ENCODE measurements around the gene ATRNL1.
"Not testable (repeated sequence)": the region's sequence is repeated elsewhere in the genome, so short reads cannot be mapped to it uniquely, and the experiment has no call there.

ATRNL1 gene

DNA sequence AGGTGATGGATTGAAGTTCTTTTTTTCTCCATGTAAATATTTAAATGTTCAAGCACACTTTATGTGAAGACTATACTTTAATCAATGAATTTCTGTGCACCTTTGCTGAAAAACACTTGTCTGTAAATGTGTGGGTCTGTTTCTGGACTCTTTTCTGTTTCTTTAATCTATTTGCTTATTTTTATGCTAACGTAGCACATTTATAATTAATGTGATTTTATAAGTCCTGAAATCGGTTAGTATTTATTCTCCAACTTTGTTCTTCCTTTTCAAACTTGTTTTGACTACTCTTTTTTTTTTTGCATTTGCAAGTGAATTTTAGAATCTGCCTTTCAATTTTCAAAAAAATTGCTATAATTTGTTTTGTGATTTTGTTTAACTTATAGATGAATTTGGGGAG, 334.4 kb downstream of the ATRNL1 start:
- no peak for DNase-seq

DNA sequence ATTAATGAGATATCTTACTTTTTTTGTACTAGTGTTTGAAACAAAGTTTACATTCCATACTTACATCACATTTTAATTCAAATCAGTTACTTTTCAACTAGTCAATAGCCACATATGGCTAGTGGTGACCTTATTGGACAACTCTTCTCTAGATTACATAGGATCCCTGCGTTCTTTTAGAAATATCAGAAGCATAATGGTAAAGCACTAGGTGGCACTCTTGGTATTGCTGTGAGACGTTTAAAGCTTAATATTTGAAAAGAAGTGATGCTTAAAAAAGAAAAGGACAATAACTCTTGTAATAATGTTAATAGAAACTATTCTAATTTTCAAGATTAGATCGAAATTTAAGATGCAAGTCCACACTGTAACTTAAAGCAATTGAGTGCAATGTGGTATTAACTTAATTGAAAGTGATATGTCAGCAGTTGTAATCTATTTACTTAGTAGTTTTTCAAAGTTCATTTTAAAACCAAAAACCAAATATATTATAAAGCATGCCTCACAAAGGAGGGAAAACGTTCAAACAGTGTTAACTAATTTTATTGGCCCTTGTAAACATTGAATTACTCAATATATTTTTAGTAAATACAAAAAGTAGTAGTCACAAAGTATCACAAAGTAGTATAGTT, 339.1 kb downstream of the ATRNL1 start:
- DNase-seq = no peak

DNA sequence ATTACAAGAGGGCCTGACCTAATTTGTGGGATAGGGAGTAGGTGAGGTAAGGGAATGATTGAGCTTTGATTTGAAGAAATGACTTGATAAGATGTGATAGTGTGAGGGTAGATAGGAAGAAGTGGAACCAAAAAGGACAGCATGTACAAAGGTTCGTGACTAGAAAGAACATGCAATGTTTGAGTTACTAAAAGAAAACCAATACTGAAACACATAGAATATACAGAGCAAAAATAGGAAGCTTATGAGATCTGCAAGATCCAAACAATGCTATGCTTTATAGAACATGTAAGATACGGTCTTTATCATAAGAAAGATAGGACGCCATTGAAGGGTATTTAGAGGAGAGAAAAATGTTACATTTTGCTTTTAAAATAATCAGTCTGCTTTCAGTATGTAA, 343.8 kb downstream of the ATRNL1 start:
- no peak for DNase-seq

DNA sequence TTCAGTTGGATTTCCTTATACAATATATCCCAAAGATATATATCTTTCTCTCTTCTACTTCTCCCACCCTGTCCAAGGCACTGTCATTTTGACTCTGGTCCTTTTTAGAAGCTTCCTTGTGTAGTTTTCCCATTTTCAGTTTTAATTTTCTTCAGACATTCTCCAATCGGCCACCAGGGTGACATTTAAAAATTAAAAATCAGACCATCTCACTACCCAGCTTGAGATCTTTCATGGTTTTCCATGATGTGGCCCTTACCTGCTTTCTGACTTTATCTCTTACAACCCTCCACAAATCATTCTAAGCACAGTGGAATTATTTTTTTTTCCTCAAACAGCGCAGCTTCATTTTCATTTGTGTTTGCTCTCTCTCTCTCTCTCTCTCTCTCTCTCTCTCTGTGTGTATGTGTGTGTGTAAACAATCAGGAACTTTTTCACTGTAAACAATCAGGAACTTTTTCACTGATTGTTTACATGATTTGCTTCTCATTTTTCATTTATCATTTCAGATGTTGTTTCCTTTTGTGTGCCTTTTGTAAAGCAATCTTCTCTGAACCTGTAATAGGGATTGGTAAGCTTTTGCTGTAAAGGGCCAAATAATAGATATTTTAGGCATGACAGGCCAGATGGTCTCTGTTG, 348.9 kb downstream of the ATRNL1 start:
- no peak for DNase-seq

DNA sequence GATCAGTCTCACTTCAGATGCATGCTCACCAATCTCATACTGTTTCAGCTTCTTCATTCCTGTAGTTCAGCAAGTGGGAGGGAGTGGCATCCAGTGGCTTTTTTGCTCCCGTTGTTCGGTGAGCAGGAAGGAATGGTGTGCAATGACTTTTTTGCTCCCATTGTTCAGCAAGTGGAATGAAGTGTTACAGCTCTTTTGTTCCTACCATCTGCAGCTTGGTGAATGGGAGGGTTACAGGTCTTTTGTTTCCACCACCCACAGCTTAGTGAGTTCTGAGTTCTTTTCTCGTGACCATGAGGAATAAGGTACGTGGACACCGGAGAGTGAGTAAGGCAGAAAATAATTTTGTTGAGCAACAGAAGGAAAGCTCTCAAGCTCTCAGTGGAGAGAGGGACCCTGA, 363.6 kb downstream of the ATRNL1 start:
- DNase-seq = no peak

DNA sequence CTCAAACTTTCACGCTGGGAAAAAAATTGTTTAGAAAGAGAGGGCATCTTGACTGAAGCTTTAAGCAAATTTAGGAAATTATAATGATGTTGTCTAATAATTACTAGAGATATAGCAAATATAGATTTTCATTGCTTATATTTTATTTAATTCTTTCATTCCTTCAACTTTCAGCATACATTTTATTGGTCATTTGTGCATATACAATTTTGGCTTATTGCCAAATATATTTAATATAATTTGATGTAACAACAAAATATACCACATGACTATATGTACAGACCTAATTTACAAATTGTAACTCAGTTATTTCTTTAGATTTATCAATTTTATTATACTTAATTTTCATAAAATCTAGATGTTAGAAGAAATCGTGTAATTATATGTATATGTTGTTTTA, 390.1 kb downstream of the ATRNL1 start:
- no peak for DNase-seq

DNA sequence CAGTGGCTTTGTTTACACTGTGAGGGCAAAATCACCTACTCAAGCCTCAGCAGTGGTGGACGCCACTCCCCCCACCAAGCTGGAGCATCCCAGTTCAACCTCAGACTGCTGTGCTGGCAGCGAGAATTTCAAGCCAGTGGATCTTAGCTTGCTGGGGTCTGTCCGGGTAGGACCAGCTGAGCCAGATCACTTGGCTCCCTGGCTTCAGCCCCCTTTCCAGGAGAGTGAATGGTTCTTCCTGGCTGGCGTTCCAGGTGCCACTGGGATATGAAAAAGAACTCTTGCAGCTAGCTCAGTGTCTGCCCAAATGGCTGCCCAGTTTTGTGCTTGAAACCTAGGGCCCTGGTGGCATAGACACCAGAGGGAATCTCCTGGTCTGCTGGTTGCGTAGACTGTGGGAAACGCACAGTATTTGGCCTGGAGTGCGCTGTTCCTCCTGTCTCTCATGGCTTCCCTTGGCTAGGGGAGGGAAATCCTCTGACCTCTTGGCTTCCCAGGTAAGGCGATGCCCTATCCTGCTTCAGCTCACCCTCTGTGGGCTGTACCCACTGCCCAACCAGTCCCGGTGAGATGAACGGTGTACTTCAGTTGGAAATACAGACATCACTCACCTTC, 398.5 kb downstream of the ATRNL1 start:
- DNase-seq = no peak

DNA sequence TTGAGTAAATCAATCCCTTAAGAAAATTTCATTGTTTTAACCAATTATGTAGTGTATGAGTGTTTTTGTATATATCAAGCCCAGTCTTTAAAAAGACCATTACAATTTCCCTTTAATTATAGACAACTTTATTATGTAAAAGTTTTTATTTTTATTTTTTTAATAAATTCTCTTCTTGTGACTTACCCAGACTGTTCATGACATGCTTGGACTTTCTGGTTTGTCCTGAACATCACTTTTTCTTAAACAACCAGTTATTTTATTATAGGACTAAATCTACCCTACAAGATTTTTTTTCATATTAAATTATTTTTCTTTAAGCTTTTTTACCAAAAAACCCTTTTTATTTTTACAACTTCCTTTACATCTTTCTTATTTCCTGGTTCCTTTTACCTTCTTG, 410.4 kb downstream of the ATRNL1 start:
- DNase-seq = no peak

DNA sequence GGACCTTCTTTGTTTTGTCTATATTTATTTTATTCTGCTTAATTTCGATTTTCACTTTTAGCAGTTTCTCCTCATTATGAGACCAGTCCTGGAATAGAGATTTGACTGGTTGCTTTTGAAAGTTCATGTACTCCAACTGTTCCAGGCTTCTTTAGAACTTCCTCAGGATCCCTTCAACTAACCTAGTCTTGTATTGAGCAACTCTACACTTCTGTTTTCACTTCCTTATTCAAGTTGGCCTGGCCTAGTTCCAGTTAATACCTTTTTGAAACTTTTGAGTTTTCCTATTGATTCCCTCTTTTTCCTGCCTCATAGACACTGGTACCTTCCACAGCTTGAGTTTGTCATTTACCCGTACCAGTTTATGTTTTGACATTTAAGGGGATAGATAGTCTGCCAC, 421.7 kb downstream of the ATRNL1 start:
- no peak for DNase-seq

DNA sequence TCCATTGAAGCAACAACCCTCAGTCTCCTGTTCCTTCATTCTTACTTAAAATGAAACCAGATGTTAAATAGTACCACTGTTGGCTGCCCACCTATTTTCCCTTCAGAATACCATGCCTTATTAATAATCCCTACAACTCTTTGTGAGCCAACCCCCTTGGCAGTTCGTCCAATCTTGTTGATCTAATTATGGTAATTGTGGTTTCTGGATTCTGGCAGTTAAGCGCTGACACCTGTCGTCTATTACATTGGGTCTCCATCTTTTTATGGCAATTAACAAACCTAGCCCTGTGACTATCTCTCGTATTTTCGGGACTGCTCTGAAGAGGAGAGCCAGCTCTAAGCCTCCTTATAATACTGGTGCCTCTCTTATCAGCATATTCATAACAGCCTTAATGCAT, 432.0 kb downstream of the ATRNL1 start:
- no peak for DNase-seq

DNA sequence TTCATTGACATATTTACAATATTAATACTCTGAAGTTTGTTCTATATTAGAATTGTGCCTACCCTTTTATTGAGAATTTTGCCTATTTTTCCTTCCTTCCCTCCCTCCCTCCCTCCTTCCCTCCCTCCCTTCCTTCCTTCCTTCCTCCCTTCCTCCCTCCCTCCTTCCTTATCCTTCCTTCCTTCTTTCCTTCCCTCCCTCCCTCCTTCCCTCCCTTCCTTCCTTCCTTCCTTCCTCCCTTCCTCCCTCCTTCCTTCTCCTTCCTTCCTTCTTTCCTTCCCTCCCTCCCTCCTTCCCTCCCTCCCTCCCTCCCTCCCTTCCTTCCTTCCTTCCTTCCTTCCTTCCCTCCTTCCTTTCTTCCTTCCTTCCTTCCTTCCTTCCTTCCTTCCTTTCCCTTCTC, 434.5 kb downstream of the ATRNL1 start:
- DNase-seq = not testable (repeated sequence)

DNA sequence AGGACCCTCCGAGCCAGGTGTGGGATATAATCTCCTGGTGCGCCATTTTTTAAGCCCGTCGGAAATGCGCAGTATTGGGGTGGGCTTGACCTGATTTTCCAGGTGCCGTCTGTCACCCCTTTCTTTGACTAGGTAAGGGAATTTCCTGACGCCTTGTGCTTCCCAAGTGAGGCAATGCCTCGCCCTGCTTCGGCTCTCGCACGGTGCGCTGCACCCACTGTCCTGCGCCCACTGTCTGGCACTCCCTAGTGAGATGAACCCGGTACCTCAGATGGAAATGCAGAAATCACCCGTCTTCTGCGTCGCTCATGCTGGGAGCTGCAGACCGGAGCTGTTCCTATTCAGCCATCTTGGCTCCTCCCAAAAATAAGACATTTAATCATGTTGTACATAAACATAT, 443.2 kb downstream of the ATRNL1 start:
- not testable (repeated sequence) for DNase-seq

DNA sequence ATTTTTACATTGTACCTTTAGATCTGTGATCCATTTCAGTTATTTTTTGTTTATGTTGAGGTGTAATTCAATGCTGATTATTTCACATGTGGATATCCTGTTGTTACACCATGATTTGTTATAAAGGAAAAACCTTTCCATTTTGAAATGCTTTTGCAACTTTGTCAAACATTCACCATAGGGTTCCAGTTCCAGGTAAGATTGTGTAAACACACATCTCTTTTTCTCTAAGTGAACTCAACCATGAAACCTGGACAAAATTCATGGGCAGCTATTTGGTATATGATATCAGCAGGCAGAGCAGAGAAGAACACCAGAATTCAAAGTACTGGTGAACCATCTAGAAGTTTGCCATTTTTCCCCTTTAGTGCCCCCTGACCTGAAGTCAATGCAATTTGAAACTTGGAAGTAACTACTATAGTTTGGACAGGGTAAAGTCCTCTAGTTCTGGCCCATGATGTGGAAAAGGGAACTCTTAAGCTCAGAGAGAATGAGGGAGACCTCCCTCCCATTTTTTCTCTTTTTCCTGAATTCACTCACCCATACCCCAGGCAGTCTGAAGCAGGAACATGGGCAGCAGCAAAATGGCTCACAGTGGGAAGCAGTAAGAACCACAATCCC, 446.1 kb downstream of the ATRNL1 start:
- no peak for DNase-seq

DNA sequence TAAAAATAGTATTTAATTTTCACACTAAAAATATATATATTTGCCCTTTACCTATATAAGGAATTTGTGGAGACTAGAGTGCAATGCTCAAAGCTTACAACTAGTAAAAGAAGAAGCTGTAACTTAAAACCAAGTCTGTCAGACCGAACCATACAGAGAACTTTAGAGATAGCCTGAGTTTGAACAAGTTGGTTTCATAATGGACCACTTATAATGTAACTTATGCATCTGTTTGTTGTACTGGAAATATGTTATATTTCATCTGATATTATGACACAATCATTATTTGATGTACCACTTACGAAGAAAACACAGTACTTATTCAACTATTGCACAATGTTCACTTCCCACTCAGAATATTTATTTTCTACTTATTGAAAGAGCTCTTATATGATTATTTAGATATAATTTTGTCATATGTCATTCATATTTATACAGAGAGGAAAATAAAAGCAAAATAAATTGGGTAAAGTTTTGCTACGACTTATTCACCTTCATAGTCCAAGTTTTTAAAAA, 462.8 kb downstream of the ATRNL1 start:
- no peak for DNase-seq

DNA sequence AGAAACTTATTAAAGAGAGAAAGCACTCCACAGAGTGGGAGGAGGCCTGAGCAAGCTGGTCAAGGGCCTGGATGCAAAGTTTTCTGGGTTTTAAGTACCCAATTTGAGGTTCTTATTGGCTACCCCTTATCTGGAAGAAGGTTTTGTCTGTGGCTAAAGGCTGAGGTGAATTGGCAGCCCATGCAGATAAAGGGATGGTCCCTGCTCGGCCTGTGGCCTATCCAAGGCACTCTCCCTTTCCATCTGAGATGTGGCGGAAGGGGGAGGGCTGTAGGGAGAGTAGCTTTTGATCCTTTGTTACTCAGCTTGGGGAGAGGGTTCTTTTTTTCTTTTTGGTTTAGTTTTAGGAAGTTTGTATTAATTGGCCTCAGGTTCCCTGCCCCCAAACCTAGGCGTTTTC, 465.1 kb downstream of the ATRNL1 start:
- DNase-seq = no peak

DNA sequence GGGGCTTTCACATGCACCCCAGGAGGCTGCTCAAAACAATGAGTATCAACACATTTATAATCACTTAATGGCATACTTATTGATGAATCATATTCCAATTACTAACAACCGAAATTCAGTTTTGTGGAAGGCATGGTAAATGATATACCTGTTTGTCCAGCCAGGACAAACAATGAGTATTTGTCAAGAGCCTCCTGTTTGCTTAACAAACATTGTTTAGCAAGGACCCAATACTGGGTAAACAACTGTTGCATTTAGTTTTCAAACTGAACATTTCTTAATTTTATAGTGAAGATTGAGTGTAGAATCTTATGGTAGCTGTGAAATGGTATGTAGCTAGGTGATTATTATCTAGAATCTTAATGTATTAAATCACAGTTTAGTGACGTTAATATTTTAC, 473.7 kb downstream of the ATRNL1 start:
- DNase-seq = no peak

DNA sequence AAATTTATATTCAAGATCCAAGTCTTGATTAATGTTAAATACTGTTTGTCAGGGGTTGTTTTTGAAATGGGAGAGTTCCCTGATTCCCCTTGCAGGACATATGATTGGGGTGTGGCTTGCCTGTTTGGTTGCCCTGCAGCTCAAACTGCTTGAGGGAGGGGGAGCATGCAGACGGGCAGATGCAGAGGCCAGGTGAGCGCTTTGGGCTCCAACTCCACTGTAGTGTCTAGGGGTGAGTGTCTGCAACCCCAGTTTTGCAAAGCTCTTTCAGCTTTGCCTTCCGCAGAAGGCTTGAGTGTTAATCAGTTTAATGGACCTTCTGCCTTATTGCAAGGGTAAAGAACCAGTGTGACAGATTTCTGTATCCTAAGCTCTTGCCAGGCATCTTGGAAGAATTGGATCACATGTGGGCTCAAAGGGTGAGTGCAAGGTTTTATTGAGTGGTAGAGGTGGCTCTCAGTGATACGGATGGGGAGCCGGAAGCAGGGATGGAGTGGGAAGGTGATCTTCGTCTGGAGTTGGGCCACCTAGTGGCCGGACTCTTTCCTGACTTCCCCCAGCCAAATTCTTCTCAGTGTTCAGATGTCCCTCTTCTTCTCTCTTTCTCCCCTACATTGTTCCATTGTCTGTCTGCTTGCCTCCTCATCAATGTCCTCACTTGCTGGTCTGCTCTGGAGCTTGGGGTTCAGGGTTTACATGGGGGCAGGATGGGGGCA, 479.7 kb downstream of the ATRNL1 start:
- DNase-seq = no peak

DNA sequence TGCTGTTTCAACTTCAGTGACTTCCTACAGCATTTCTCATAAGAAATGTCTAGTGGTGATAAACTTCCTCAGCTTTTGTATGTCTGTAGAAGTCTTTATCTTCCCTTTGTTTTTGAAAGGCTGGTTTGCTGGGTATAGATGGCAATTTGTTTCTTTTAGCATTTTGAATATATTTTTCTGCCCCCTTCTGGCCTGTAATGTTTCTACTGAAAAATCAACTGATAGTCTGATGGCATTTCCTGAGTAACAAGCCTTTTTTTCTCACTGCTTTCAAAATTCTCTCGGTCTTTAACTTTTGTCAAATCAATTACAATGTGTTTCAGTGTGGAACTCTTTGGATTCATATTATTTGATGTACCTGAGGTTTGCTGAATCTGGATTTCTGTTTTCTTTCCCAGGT, 487.1 kb downstream of the ATRNL1 start:
- DNase-seq = no peak

DNA sequence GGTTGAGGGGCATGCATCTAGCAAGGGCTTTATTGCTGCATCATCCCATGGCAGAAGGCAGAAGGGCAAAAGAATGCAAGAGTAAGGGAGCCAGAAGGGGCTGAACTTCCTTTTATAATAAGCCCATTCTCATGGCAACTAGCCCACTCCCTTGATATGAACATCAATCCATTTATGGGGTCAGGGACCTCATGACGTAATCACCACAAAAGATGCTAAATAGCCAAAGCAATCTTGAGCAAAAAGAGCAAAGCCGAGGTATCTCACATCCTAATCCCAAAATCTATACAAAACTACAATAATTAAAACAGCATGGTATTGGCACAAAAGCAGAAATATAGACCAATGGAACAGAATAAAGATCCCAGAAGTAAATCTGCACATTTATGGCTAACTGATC, 499.9 kb downstream of the ATRNL1 start:
- DNase-seq = no peak

DNA sequence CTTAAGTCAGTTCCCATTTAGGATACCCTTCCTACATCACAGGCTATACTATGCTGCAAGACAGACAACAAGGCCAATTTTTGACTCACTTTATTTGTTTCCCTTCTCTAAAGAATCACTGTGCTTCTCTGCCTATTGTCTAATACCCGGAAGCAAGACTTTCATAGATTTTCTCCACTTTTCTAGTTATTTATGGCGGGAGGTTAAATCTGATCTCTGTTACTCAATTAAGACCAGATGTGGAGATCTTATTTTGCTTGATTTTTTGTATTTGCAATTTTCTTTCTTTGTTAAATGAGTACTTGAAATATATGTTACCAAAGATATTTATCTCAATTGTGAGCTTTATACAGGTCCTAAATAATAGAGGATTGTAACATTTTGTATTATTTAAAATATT, 511.5 kb downstream of the ATRNL1 start:
- DNase-seq = no peak

DNA sequence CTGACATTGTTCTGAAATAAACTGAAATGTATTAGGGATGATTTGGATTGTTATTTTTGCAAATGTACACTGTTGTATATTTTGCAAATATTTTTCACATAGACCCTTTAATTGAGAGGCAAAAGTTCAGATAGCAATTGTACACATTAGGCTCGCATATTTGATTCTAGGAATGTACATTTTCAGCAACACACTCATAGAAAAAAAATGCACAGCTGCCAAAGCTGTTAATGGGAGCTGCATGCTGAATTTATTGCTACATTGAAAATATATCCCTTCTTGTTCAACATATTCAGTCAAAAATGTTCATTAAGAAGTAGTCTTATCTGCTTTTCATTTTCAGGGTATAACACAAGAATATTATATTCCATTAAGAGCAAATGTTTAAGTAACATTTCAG, 512.9 kb downstream of the ATRNL1 start:
- DNase-seq = no peak

DNA sequence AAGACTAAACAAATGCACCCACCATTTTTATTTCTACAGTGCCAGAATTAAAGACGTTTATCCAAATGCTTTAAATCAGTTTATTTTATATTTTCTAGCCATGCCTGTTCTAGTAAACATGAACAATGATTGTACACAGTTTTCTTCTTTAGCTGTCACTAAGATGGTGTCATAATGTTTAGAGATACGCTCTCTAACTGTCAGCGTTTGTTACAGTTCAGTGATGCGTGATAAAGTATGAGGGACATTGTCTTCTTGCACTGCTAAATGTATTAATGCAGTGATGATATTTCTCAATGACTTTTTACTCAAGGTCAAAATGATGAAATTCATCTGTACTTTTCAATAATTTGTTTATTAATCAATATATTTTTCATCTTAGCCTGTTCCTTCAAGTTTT, 513.6 kb downstream of the ATRNL1 start:
- no peak for DNase-seq

DNA sequence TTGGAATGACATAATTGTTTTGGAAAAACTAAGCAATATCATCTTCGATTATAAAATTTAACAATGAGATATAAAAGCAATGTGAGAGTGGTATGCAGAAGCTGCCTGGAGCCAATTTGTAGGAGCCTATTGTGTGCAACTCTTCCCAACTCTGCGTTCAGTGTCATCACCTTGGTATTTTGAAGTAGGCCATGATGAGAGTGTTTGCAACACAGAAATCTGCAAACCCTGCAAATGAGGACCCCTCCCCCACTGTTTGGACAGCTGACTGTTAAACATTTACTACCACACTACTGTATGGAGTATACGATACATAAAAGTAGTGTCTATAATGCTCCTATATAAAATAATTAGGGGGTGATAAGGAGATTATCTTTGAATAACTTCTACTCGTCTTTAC, 531.3 kb downstream of the ATRNL1 start:
- DNase-seq = no peak

Data from activated effector memory CD4-positive, alpha-beta T cell treated with Interleukin-2 at 50 U/mL for 16 hours (primary cell).